GM18519 (cell line): ENCODE data around the gene LAD1.

Experiments used
- ATAC-seq: cut with Tn5 transposase; IDR thresholded peaks from one replicate; pipeline ENCODE4 v1.9.1; 2021; ENCODE audit warnings: mild to moderate bottlenecking, moderate library complexity; ENCODE audit not compliant: unreplicated experiment, low FRiP score

LAD1 gene

GRCh38 chr1:201399018-201399351 lies at the start of gene LAD1:
Gene LAD1 (minus strand): TSS chr1:201399324. CDS start chr1:201399306, 18 bp downstream.
- no peak for ATAC-seq

DNA sequence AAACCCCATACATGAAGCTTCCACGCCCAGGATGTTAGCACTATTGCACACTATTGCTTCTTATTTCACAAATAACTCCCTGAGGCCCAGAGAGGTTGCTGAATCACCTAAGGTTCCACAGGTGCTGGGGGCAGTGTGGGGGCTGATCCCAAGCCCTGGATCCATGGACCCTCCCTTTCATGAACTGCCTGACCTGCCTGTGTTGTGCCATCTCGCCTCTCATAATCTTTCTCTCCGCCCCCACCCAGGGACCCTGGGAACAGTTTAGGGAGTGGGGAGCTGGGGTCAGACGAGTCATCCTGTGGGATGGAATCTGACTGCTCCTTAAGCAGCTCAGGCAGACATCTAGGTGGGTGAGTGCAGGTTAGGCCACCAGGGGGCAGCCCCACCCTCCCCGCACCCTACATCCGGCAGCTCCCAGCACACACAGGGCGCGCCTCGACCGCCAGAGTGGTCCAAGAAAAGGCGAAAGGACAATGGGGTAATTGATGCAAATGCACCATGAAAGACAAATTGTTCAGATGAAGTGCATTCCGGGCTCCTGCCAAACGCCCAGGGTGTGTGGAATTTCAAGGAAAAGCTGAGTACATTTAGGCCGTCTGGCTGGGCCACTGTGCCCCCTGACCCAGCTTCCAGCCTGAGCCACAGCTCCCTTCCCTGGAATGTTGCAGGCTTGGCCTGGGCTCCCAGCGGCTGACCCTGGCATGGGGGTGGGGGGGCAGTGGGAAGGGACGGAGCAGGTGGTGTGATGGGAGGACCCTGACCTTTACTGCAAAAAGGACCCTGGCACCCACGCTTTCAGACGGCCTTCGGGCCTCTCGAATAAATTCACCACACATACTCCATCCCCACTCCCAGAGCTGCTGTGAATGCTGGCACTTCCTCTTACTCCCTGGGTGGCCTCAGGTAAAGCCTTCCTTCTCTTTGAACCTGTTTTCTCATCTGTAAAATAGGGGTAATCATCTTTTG lies 49.1 kb upstream of the LAD1 start:
- ATAC-seq: no peak

- ATAC-seq: no peak
Measured at GRCh38 chr1:201445310-201445709, 46.2 kb upstream of the LAD1 start.

- no peak for ATAC-seq
Measured at GRCh38 chr1:201444792-201445191, 45.7 kb upstream of the LAD1 start.

DNA sequence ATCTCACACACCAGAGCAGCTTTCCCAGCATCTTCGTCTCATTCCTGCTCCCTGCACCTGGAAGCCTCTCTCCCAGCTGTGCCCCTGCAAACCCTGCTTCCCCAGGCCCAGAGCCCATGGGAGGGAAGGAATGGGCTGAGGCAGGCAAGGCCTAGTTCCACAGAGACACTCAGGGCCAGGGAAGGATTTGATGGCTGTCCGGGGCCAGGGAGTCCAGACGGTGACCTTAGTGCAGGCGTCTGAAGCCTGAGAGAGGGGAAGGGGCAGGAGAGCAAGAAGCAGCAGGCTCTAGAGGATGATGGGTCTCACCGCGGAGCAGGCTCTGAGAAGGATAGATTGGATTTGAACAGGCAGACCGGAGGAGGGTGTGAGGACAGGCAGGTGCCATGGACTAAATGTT lies 44.6 kb upstream of the LAD1 start:
- ATAC-seq: no peak

DNA sequence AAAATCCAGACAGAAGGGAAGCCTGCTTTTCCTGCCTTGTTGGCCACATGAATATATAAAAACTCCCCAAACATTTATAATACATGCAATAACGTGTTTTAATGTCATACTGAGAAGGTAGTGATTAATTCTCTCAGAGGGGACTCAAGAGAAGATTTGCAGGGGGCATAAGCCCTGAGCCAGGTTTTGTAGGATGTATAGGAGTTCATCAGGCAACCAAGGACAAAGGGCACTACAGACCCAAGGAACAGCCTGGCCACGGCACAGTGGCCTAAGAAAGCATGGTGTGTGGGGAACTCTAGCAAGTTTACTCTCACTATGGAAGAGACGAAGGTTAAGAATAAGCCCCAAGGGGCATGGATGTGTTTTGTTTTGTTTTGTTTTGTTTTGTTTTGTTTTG lies 37.8 kb upstream of the LAD1 start:
- no peak for ATAC-seq

GRCh38 chr1:201436393-201436792 lies 37.3 kb upstream of the LAD1 start:
- no peak for ATAC-seq

DNA sequence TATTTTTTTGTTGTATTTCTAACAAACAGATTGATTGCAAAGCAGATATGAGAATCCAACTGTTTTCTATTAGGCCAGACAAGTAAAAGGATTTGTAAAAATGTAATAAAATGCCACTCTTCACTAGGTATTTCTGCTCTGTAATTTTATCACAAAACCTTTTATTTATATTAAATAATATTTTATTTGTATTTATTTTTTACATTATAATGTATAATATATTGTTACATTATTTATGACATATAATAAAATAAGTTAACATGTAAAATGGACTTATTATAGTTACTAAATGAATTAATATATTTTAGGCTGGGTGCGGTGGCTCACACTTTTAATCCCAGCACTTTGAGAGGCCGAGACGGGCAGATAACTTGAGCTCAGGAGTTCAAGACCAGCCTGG lies 35.1 kb upstream of the LAD1 start:
- ATAC-seq: no peak

- ATAC-seq: no peak
Measured at GRCh38 chr1:201433609-201434008, 34.5 kb upstream of the LAD1 start.

DNA sequence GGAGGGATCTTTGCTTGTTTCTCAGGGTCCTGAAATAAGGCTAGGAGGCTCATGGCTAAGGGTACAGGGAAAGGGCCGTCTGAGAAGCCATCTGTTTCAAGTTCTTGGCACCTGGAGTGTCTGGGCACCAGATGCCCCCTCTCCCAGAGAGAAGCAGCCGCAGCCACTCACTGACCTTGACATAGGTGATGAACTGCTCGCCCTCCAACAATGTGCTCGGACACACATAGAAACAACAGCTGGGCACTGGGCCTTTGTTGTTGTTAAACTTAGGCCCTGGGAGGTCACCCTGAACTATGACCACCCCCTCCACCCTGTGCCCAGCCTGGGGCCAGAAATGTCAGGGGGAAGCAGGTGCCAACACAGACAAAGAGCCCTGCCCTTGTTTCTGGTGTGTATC lies 31.7 kb upstream of the LAD1 start:
- ATAC-seq: no peak

- no peak for ATAC-seq
Measured at GRCh38 chr1:201429736-201430501, 30.8 kb upstream of the LAD1 start.

DNA sequence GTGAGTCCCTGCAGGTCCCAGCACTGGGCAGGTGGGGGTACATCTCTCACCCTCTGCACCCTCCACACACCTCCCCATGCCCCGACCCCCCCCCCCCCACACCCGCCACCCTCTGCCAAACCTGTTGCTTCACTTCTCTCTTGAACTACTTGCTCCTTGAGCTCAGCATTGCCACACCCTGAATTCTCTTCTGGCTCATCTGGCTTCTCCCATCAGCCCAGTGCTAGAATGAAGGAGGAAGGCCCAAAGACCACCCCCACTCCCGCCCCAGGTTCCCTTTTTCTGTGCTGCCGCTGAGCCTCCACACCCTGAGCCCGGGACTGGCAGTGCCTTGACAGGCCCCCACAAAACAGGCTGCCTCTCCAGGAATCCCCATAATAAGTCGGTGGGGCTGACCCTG lies 28.8 kb upstream of the LAD1 start:
- no peak for ATAC-seq

DNA sequence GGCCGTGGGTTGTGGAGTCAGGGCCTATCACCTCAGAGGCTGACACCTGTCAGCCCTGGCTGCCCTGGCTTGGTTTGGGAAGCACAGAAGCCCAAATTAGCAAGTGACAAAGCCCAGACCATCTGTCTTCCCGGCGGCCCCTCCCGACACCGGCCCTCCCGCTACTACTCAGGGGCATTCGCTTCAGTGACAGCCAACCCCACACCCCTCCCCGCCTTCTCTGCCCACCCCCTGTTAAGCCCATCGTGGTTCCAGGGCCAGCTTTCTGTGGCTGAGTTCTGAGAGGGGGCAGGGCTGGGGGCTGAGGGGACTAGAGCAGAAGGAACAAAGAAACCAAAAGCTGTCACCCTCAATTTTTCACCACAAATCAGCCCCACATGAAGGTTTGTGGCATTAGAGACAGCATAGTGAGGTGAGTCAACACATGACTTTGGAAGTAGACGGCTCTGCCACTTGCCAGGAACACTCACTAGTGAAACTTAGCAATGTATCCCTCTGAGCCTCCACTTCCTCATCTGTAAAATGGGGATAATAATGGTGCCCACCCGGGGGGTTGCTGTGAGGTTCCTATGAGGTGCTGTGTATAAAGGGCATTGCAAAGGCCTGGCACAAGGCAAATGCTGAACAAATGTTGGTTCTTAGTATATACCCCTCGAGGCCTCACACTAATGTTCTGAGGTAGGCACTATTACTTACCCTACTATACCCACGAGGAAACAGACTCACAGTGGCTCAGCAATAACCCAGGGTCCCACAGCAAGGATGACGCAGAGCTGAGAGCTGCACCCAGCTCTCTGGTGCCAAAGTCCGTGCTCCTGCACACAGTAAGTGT lies 27.6 kb upstream of the LAD1 start:
- ATAC-seq: no peak

GRCh38 chr1:201424146-201424545 lies 25.0 kb upstream of the LAD1 start:
- no peak for ATAC-seq

GRCh38 chr1:201423655-201424054 lies 24.5 kb upstream of the LAD1 start:
- no peak for ATAC-seq

GRCh38 chr1:201422436-201423030 lies 23.4 kb upstream of the LAD1 start:
- ATAC-seq: no peak

DNA sequence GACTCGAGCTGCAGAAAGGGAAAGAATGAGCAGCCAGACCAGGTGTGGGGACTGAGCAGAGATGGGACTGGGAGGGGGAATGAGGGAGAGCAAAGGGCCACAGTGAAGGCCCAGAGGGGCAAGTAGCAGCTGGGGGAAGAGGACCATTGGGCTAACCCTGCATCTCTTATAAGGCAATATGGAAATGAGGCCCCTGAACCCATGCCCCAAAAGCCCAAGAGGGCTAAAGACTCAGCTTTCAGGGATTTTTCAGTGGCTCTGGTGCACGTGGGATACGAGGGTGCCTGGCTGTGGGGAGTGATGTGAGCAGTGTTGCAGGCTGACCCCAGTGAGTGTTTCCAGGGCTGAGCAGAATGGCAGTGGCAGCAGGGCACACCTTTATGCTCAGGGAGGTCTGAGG lies 22.9 kb upstream of the LAD1 start:
- ATAC-seq: no peak

GRCh38 chr1:201421041-201421440 lies 21.9 kb upstream of the LAD1 start:
- no peak for ATAC-seq

DNA sequence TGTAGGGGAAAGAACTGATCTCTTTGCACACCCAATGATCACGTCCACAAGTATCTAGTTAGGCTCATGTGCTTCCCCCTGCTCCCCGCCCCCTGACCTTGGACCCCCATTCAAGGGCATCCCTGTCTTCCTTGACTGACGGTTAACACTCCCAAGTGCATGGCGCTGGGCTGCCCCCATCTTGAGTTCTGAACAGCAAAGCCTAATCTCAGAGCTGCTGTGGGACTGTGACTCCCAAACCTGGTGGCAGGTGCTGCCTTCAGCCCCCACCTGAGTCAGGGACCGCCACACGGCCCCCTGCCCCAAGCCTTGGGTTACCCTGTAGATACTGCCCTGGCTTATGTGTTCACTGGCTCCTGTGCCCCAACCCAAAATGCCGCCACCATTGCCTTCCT lies 21.5 kb upstream of the LAD1 start:
- no peak for ATAC-seq

DNA sequence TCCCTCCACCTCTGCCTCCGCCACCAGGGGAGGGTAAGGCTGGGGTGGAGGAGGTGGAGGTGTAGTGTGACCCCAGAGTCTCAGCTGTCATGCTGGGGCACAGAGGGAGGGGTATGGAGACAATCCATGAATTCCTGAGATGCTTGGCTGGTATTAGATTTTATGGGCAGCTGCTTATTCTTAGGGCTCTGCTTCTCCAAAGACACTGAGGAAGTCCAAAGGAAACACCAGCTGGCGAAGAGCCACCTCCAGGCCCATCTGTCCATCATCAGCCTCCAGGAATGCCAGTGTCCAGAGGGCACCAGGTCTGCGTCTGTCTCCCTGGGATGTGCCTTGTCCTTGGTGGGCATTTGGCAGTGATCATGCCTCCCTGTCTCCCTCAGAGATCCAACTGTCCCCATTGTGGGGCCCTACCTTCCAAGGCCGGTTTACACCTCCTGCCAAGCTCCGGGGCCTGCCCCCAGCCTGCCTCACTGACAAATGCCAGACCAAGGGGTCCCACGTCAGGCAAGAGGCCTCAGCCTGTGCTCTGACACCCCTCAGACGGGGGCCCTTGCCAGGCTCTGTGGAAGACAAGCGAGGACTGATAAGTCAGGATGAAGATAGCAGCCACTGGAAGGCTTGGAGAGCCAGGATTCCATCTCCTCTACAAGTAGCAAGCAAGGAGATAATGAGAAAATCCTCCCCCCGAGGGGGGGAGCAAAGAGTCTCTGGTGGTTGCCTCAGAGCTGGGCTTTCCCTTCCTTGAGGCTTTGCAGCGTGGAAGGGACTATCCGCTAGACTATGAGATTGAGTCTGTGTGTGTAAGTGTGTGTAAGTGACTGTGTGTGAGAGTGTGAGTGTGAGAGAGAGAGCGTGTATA lies 20.9 kb upstream of the LAD1 start:
- no peak for ATAC-seq
